Thoracic aorta (tissue), 2 donors: ENCODE results near the gene ZNF700. TPM values are rescaled to one million over a fixed set of nuclear protein-coding genes. Genes with fewer than 3 reads are reported as not detected.

Source experiments
- ATAC-seq: fragments of 150-250 bp; one replicate; pipeline ENCODE4 v1.8.0; 2017; ENCODE audit warnings: low read depth; ENCODE audit not compliant: insufficient number of reproducible peaks, low FRiP score
- DNase-seq: peaks from one replicate; pipeline ENCODE4 v3.0.0-alpha.2; 2020; ENCODE audit warnings: low spot score
- H3K27ac ChIP-seq, 2 donors: fragments of 200-600 bp; sonication (generic); 1 replicate in 1 of 2; 2 replicates in 1 of 2; pipeline ENCODE4 v1.5.1; 2016; ENCODE audit warnings: mild to moderate bottlenecking in 2 of 2, moderate library complexity in 2 of 2
- H3K27me3 ChIP-seq: fragments of 200-600 bp; sonication (generic); replicated peaks from 2 replicates; pipeline ENCODE4 v1.6.0; 2016; ENCODE audit warnings: mild to moderate bottlenecking; ENCODE audit not compliant: insufficient read depth
- H3K36me3 ChIP-seq: fragments of 200-600 bp; sonication (generic); one replicate; pipeline ENCODE4 v1.5.1; 2016
- H3K4me1 ChIP-seq, 2 donors: fragments of 200-600 bp; sonication (generic); 1 replicate in 1 of 2; 2 replicates in 1 of 2; pipeline versions ENCODE4 v1.5.1 to v1.6.0; 2016; ENCODE audit warnings: low read depth in 2 of 2, mild to moderate bottlenecking in 1 of 2; ENCODE audit not compliant: control insufficient read depth in 1 of 2
- H3K4me3 ChIP-seq: fragments of 200-600 bp; sonication (generic); 2 replicates; pipeline ENCODE4 v1.5.1; 2016; ENCODE audit warnings: mild to moderate bottlenecking
- H3K9me3 ChIP-seq: fragments of 200-600 bp; sonication (generic); 2 replicates; pipeline ENCODE4 v1.5.1; 2016
- CTCF ChIP-seq: fragments of 200-600 bp; sonication (generic); IDR thresholded peaks from one replicate; pipeline ENCODE4 v1.5.1; 2019; ENCODE audit warnings: antibody characterized with exemption
- total RNA-seq, 2 donors: library from RNA; depleted of rRNA; stranded (reverse); fragments of >200 nt; gene quantifications; one replicate each; pipeline versions ENCODE4 v1.1.0 to v1.2.3, GENCODE V29; 2016

Gene ZNF700
- total RNA-seq, 2 donors from 2014 or later: 12.5 to 20.0 TPM

- no peak overlapping the region for H3K27ac ChIP-seq
- no peaks in the 10 kb centered on the region for H3K4me1 ChIP-seq
- no peaks in the 10 kb centered on the region for H3K36me3 ChIP-seq
- H3K4me3 ChIP-seq: no peak overlapping the region
- no peak for ATAC-seq
- H3K27me3 ChIP-seq: no peaks in the 10 kb centered on the region
- no peaks in the 10 kb centered on the region for H3K9me3 ChIP-seq
- no peak for DNase-seq
- no peak for TF ChIP-seq CTCF
Observed at GRCh38 chr19:11995174-11995573, 70.3 kb downstream of the ZNF700 start.

Other genes with a start within 250 kb of the ZNF700 start
- 10 to 100 TPM in 1 of 2 donors, 1 to 10 TPM in 1; 8.2 to 11.0 TPM for gene ZNF823, start 186.2 kb upstream of the ZNF700 start, total RNA-seq
- gene ZNF441, start 158.1 kb upstream of the ZNF700 start, total RNA-seq: 10 to 100 TPM; 12.1 to 16.5 TPM
- 1 to 10 TPM; 3.7 to 3.9 TPM for gene ZNF491, start 126.6 kb upstream of the ZNF700 start, total RNA-seq
- 10 to 100 TPM in 1 of 2 donors, 1 to 10 TPM in 1; 7.3 to 23.5 TPM for gene ZNF440, start 110.8 kb upstream of the ZNF700 start, total RNA-seq
- gene ZNF439, start 76.4 kb upstream of the ZNF700 start, total RNA-seq: 10 to 100 TPM; 13.8 to 28.2 TPM
- 10 to 100 TPM; 10.4 to 15.0 TPM for gene ZNF69, start 37.3 kb upstream of the ZNF700 start, total RNA-seq
- gene ZNF763, start 39.9 kb downstream of the ZNF700 start, total RNA-seq: 1 to 10 TPM; 2.3 to 5.9 TPM
- gene ZNF433, start 110.6 kb downstream of the ZNF700 start, total RNA-seq: 1 to 10 TPM; 6.6 to 7.0 TPM
- 1 to 10 TPM in 1 of 2 donors, not detected in 1; 1.4 TPM for gene ZNF878, start 127.9 kb downstream of the ZNF700 start, total RNA-seq
- 1 to 10 TPM; 4.7 to 9.0 TPM for gene ZNF844, start 139.6 kb downstream of the ZNF700 start, total RNA-seq
- 1 to 10 TPM; 2.2 to 4.3 TPM for gene ZNF20, start 215.2 kb downstream of the ZNF700 start, total RNA-seq
- 1 to 10 TPM; 3.1 to 7.3 TPM for gene ZNF625, start 231.6 kb downstream of the ZNF700 start, total RNA-seq
- 10 to 100 TPM; 12.7 to 27.7 TPM for gene ZNF136, start 238.0 kb downstream of the ZNF700 start, total RNA-seq